Mesenchymal stem cell (in vitro differentiated cells and primary cell): ENCODE data around the gene SMYD5.
A peak's percentile ranks its signal among the peaks of the same experiment; 100 is the strongest.

Experiments used
- DNase-seq: peaks from one replicate; pipeline ENCODE4 v3.0.0-alpha.2; 2013
- H2AFZ ChIP-seq: one replicate; pipeline ENCODE4 v1.6.1; 2013; ENCODE audit warnings: low read depth, mild to moderate bottlenecking, control low read depth, inconsistent platforms, low read length, moderate library complexity
- H2AK5ac ChIP-seq: 2 replicates; pipeline ENCODE4 v1.6.1; 2013; ENCODE audit warnings: low read length, moderate library complexity, mild to moderate bottlenecking, inconsistent platforms; ENCODE audit not compliant: severe bottlenecking
- H2BK120ac ChIP-seq: one replicate; pipeline ENCODE4 v1.6.1; 2013; ENCODE audit warnings: low read depth, mild to moderate bottlenecking, inconsistent platforms, low read length, moderate library complexity
- H2BK12ac ChIP-seq, 2 experiments: one replicate each; pipeline ENCODE4 v1.6.1; 2013; ENCODE audit warnings: inconsistent platforms in 2 of 2, low read length in 2 of 2, mild to moderate bottlenecking in 2 of 2, moderate library complexity in 2 of 2, control low read depth in 1 of 2
- H2BK15ac ChIP-seq: one replicate; pipeline ENCODE4 v1.6.1; 2013; ENCODE audit warnings: mild to moderate bottlenecking, low read depth, inconsistent platforms; ENCODE audit not compliant: poor library complexity, severe bottlenecking
- H2BK5ac ChIP-seq: 2 replicates; pipeline ENCODE4 v1.6.1; 2013; ENCODE audit warnings: low read depth, mild to moderate bottlenecking, low read length, control low read depth, inconsistent platforms; ENCODE audit not compliant: poor library complexity, severe bottlenecking
- H3K14ac ChIP-seq, 2 experiments: one replicate each; pipeline ENCODE4 v1.6.1; 2013; ENCODE audit warnings: inconsistent platforms in 2 of 2, low read length in 2 of 2, control low read depth in 1 of 2, mild to moderate bottlenecking in 1 of 2, moderate library complexity in 1 of 2
- H3K18ac ChIP-seq, 2 experiments: one replicate each; pipeline ENCODE4 v1.6.1; 2013; ENCODE audit warnings: inconsistent platforms in 2 of 2, low read length in 2 of 2, control low read depth in 1 of 2, low read depth in 1 of 2, mild to moderate bottlenecking in 1 of 2
- H3K23ac ChIP-seq, 2 experiments: one replicate each; pipeline ENCODE4 v1.6.1; 2013; ENCODE audit warnings: inconsistent platforms in 2 of 2, low read length in 2 of 2, mild to moderate bottlenecking in 2 of 2, moderate library complexity in 2 of 2, control low read depth in 1 of 2
- H3K27ac ChIP-seq: 2 replicates; pipeline ENCODE4 v1.5.1; 2013; ENCODE audit warnings: mild to moderate bottlenecking, moderate library complexity, low read length, control low read depth, inconsistent platforms; ENCODE audit not compliant: poor library complexity, severe bottlenecking
- H3K27me3 ChIP-seq, 2 experiments: 2 replicates each; pipeline versions ENCODE4 v1.6.1 to v1.7.0; 2013; ENCODE audit warnings: low read length in 2 of 2, mild to moderate bottlenecking in 2 of 2, moderate library complexity in 2 of 2, control low read depth in 1 of 2, inconsistent platforms in 1 of 2; ENCODE audit not compliant: control insufficient read depth in 1 of 2, insufficient read depth in 1 of 2
- H3K36me3 ChIP-seq, 2 experiments: 2 replicates each; pipeline versions ENCODE4 v1.6.1 to v1.7.0; 2013; ENCODE audit warnings: low read length in 2 of 2, control low read depth in 1 of 2, inconsistent platforms in 1 of 2, low read depth in 1 of 2, mild to moderate bottlenecking in 1 of 2; ENCODE audit not compliant: insufficient read depth in 2 of 2, control insufficient read depth in 1 of 2
- H3K4ac ChIP-seq, 2 experiments: one replicate each; pipeline ENCODE4 v1.6.1; 2013; ENCODE audit warnings: inconsistent platforms in 2 of 2, low read length in 2 of 2, mild to moderate bottlenecking in 2 of 2, moderate library complexity in 2 of 2, control low read depth in 1 of 2, low read depth in 1 of 2
- H3K4me1 ChIP-seq: 2 replicates; pipeline ENCODE4 v1.6.1; 2013; ENCODE audit warnings: low read depth, low read length, control low read depth; ENCODE audit not compliant: control insufficient read depth, insufficient read depth
- H3K4me2 ChIP-seq: 2 replicates; pipeline ENCODE4 v1.6.1; 2013; ENCODE audit warnings: low read length, mild to moderate bottlenecking, inconsistent platforms; ENCODE audit not compliant: poor library complexity, severe bottlenecking
- H3K4me3 ChIP-seq, 2 experiments: 2 replicates each; pipeline versions ENCODE4 v1.5.1 to v1.7.0; 2013; ENCODE audit warnings: low read length in 2 of 2, mild to moderate bottlenecking in 2 of 2, control low read depth in 1 of 2, low read depth in 1 of 2; ENCODE audit not compliant: insufficient read depth in 1 of 2
- H3K79me1 ChIP-seq: replicated peaks from 2 replicates; pipeline ENCODE4 v1.6.1; 2013; ENCODE audit warnings: mild to moderate bottlenecking, control low read depth, low read length, inconsistent platforms; ENCODE audit not compliant: poor library complexity, severe bottlenecking
- H3K9ac ChIP-seq: 2 replicates; pipeline ENCODE4 v1.7.0; 2013; ENCODE audit warnings: mild to moderate bottlenecking, low read length, moderate library complexity
- H3K9me3 ChIP-seq: 2 replicates; pipeline ENCODE4 v1.7.0; 2013; ENCODE audit warnings: mild to moderate bottlenecking, low read length; ENCODE audit not compliant: control insufficient read depth
- H4K8ac ChIP-seq: one replicate; pipeline ENCODE4 v1.6.1; 2013; ENCODE audit warnings: inconsistent platforms, mild to moderate bottlenecking, low read length, moderate library complexity
- H4K91ac ChIP-seq: one replicate; pipeline ENCODE4 v1.6.1; 2013; ENCODE audit warnings: mild to moderate bottlenecking, low read length, inconsistent platforms
- WGBS: methylation state at CpG from one replicate; pipeline ENCODE4 v1.1.7; 2013; ENCODE audit warnings: mixed read lengths; 5-methylcytosine and 5-hydroxymethylcytosine counted together

Gene SMYD5

DNA sequence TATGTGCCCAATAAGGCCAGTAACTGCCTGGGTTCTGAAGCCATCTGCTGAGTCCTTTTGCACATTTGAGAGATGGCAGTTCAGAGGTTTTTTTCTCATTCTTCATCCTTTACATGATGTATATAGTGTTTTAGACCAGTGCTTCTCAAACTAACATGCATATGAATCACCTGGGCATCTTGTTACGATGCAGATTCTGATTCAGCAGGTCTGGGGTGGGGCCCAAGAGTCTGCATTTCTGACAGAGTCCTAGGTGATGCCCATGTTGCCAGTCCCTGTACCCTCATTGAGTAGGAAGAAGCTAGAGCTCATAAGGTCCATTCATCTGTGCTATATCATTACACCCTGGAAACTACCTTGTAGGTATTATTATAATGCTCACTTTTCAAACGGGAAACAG lies 3.8 kb downstream of the SMYD5 start:
- Histone ChIP-seq H2BK5ac (no peak overlapping the region), H3K9ac (no peak overlapping the region), H4K91ac (no peak overlapping the region), H3K27ac (no peak overlapping the region), H2BK120ac (no peak overlapping the region), H3K4me3 (no peak overlapping the region), H3K79me1 (peaks cover 29% of the 10 kb centered on the region), H3K36me3 (peaks cover 35 to 39% of the 10 kb centered on the region in 2 experiments), H3K27me3 (no peaks in the 10 kb centered on the region), H3K4me1 (peaks cover 14% of the 10 kb centered on the region), H3K4me2 (no peak overlapping the region), H3K18ac (no peak overlapping the region), H3K9me3 (no peaks in the 10 kb centered on the region), H3K23ac (no peak overlapping the region), H2BK15ac (no peak overlapping the region), H2AK5ac (no peak overlapping the region), H4K8ac (no peak overlapping the region), H2BK12ac (no peak overlapping the region), H2AFZ (no peak overlapping the region), H3K14ac (no peak overlapping the region), H3K4ac (no peak overlapping the region)
- DNase-seq: no peak
- WGBS: 98% methylated on average over 2 of the region's 2 CpGs

DNA sequence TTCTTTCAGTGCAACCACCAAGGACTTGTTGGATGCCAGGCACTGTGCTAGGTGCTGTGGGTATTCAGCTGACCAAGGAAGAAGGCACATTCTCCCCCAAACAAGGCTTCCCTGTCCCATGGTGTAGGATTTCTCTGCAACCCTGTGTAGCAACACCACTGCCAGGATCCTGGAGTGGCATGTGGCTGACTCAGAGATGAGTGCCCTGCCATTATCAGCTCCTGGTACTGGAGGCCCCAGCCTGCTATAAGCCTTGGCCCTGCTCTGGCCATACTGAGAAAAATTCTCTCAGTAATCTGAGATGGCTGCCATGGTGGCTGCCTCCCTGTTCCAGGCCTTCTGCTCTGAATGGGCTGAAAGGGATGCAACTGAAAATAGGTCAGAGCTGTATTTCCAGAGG lies 4.3 kb downstream of the SMYD5 start:
- no peak overlapping the region for H3K4ac ChIP-seq
- no peak overlapping the region for H3K23ac ChIP-seq
- H2AFZ ChIP-seq: no peak overlapping the region
- H3K14ac ChIP-seq: no peak overlapping the region
- no peak overlapping the region for H2AK5ac ChIP-seq
- no peak overlapping the region for H2BK5ac ChIP-seq
- no peak overlapping the region for H3K18ac ChIP-seq
- no peak overlapping the region for H3K4me3 ChIP-seq
- H3K79me1 ChIP-seq: peaks cover 29% of the 10 kb centered on the region
- H3K9me3 ChIP-seq: no peaks in the 10 kb centered on the region
- no peak overlapping the region for H4K91ac ChIP-seq
- no peak overlapping the region for H3K9ac ChIP-seq
- H3K27ac ChIP-seq: no peak overlapping the region
- peak; percentile 43 for DNase-seq
- H3K4me2 ChIP-seq: no peak overlapping the region
- H4K8ac ChIP-seq: no peak overlapping the region
- H2BK15ac ChIP-seq: no peak overlapping the region
- no peaks in the 10 kb centered on the region for H3K27me3 ChIP-seq
- H2BK120ac ChIP-seq: no peak overlapping the region
- H2BK12ac ChIP-seq: no peak overlapping the region
- peaks cover 39 to 44% of the 10 kb centered on the region in 2 experiments for H3K36me3 ChIP-seq
- peaks cover 14% of the 10 kb centered on the region for H3K4me1 ChIP-seq

GRCh38 chr2:73223821-73224220 lies 9.8 kb downstream of the SMYD5 start:
- DNase-seq: no peak
- Histone ChIP-seq H3K23ac (no peak overlapping the region), H3K79me1 (peaks cover 11% of the 10 kb centered on the region), H4K8ac (no peak overlapping the region), H3K4ac (no peak overlapping the region), H3K4me2 (no peak overlapping the region), H3K4me3 (no peak overlapping the region), H3K27ac (no peak overlapping the region), H3K36me3 (peaks cover 90 to 96% of the 10 kb centered on the region in 2 experiments), H2BK12ac (no peak overlapping the region), H3K9me3 (no peaks in the 10 kb centered on the region), H2AFZ (no peak overlapping the region), H2BK15ac (no peak overlapping the region), H3K9ac (no peak overlapping the region), H2BK120ac (no peak overlapping the region), H2AK5ac (no peak overlapping the region), H4K91ac (no peak overlapping the region), H3K27me3 (no peaks in the 10 kb centered on the region), H3K18ac (no peak overlapping the region), H2BK5ac (no peak overlapping the region), H3K4me1 (peaks cover under 1% of the 10 kb centered on the region), H3K14ac (no peak overlapping the region)
- WGBS: 96% methylated on average over 4 of the region's 4 CpGs

DNA sequence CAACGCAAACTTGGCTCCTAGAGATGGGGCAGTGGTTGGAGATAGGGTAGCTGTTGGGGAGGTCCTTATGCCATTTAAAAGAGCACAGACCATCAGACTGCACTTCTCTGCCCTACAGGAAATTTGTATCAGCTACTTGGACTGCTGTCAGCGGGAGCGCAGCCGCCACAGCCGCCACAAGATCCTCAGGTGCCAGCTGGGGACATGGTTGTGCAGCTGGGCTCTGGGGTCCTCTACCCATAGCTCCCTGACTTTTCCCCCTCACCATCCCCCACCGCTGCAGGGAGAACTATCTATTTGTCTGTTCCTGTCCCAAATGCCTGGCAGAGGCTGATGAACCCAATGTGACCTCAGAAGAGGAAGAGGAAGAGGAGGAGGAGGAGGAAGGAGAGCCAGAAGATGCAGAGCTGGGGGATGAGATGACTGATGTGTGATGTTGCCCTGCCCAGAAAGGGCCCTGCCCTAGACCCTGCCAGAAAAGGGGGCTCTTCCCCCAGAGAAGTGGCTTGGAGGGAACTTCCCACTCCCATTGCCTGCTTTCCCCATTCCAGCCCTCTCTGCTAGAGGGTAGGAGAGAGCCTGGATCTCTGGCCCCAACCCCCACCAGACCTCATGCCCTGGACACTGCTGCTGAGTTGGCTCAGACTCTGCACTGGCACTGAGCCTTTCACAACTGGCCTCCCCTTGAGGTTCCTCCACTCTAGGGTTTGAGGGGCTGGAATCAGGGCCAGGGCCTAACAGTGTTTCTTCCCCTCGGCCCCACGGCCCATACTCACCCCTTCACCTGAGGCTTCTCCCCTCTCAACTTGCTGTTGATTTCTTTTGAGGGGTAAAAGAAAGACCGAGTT lies 11.7 kb downstream of the SMYD5 start:
- no peak overlapping the region for H2AFZ ChIP-seq
- H3K4me3 ChIP-seq: no peak overlapping the region
- H3K79me1 ChIP-seq: peaks cover 2% of the 10 kb centered on the region
- no peaks in the 10 kb centered on the region for H3K4me1 ChIP-seq
- peaks cover 79 to 90% of the 10 kb centered on the region in 2 experiments for H3K36me3 ChIP-seq
- no peak overlapping the region for H4K91ac ChIP-seq
- no peak overlapping the region for H3K14ac ChIP-seq
- no peaks in the 10 kb centered on the region for H3K27me3 ChIP-seq
- WGBS: 98% methylated on average over 7 of the region's 9 CpGs
- no peak overlapping the region for H2BK120ac ChIP-seq
- no peak overlapping the region for H3K18ac ChIP-seq
- H3K4me2 ChIP-seq: no peak overlapping the region
- H2AK5ac ChIP-seq: no peak overlapping the region
- no peak overlapping the region for H2BK12ac ChIP-seq
- no peak overlapping the region for H3K9ac ChIP-seq
- no peak for DNase-seq
- no peak overlapping the region for H3K27ac ChIP-seq
- no peak overlapping the region for H2BK5ac ChIP-seq
- no peak overlapping the region for H3K4ac ChIP-seq
- H4K8ac ChIP-seq: no peak overlapping the region
- H3K9me3 ChIP-seq: no peaks in the 10 kb centered on the region
- no peak overlapping the region for H3K23ac ChIP-seq
- no peak overlapping the region for H2BK15ac ChIP-seq
